GM12873 (cell line): ENCODE results near the gene LAMB1.

Source experiments
- CTCF ChIP-seq: IDR thresholded peaks from 2 replicates; pipeline ENCODE4 v1.5.1; 2012; ENCODE audit warnings: low read depth, mild to moderate bottlenecking, moderate library complexity, low read length, control low read depth; ENCODE audit not compliant: insufficient read depth; ENCODE audit errors: missing control alignments

The LAMB1 gene

GRCh38 chr7:107968449-107968848 is 34.5 kb downstream of the LAMB1 start:
- TF ChIP-seq CTCF, result no peak

GRCh38 chr7:107967420-107967819 is 35.5 kb downstream of the LAMB1 start:
- no peak for TF ChIP-seq CTCF

- no peak for TF ChIP-seq CTCF
These were observed 36.2 kb downstream of the LAMB1 start for GRCh38 chr7:107966711-107967110.

- TF ChIP-seq CTCF, result no peak
These were observed 38.5 kb downstream of the LAMB1 start for GRCh38 chr7:107964510-107964909.

GRCh38 chr7:107962817-107963216 is 40.1 kb downstream of the LAMB1 start:
- no peak for TF ChIP-seq CTCF

- TF ChIP-seq CTCF, result no peak
These were observed 41.6 kb downstream of the LAMB1 start for GRCh38 chr7:107961405-107961804.

- no peak for TF ChIP-seq CTCF
These were observed 42.7 kb downstream of the LAMB1 start for GRCh38 chr7:107960272-107960671.
